Upper lobe of left lung (tissue), 4 donors: Measurements from ENCODE around the gene SMAD3.

Experiments
- EP300 ChIP-seq, 4 donors: sonication (generic); formaldehyde crosslinking; IDR thresholded peaks; one replicate each; pipeline ENCODE4 v1.5.1; 2017; ENCODE audit warnings: antibody characterized with exemption in 4 of 4, control low read depth in 2 of 4
- POLR2A ChIP-seq, 4 donors: fragments of 450-650 bp; IDR thresholded peaks; one replicate each; pipeline ENCODE4 v1.5.1; 2016 to 2017; ENCODE audit warnings: antibody characterized with exemption in 4 of 4, mild to moderate bottlenecking in 2 of 4
- POLR2AphosphoS5 ChIP-seq, 2 donors: sonication (generic); formaldehyde crosslinking; IDR thresholded peaks; one replicate each; pipeline ENCODE4 v1.5.1; 2017; ENCODE audit warnings: antibody characterized with exemption in 2 of 2
- TF ChIP-seq, protein P1 (sequence below), 6 experiments: fragments of 450-650 bp in 4 of 6; fragments of 200-600 bp in 2 of 6; sonication (generic) in 2 of 6; IDR thresholded peaks; one replicate each; pipeline ENCODE4 v1.5.1; 2016 to 2019; ENCODE audit warnings: antibody characterized with exemption in 6 of 6

DNA sequence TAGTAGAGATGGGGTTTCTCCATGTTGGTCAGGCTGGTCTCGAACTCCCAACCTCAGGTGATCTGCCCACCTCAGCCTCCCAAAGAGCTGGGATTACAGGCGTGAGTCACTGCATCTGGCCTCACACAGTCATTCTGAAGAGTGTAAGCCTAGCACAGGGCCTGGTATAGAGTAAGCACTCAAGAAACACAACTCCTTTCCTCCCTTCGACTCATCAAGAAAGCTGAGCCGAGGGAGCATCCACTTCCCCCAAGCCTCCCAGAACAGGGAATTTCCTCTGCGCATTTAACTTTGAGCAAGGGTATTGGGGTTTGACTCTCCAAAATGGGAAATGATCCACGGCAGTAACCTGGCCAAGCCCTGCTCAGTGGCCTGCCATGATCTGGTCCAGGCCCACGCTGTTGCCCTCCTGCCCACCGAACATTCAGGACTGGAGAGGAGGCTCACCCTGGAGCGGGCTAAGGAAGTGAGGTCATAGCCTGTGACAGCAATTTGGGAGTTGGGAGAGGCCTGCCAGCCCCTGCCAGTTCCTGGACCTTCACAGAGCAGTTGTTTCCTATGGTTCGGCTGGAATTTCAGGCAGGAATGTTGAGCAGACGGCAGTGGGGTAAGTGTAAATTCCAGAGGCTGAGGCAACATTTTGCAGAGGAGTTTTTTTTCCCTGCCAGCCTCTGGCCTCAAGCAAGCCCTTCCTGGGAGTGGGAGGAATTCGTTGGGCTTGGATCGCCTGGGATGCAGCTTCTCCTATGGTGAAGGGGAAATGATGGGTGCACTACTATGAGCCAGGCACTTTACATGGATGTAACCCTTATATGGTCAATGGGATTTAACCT, 21.2 kb upstream of the SMAD3 start:
- TF ChIP-seq, protein P1, sequence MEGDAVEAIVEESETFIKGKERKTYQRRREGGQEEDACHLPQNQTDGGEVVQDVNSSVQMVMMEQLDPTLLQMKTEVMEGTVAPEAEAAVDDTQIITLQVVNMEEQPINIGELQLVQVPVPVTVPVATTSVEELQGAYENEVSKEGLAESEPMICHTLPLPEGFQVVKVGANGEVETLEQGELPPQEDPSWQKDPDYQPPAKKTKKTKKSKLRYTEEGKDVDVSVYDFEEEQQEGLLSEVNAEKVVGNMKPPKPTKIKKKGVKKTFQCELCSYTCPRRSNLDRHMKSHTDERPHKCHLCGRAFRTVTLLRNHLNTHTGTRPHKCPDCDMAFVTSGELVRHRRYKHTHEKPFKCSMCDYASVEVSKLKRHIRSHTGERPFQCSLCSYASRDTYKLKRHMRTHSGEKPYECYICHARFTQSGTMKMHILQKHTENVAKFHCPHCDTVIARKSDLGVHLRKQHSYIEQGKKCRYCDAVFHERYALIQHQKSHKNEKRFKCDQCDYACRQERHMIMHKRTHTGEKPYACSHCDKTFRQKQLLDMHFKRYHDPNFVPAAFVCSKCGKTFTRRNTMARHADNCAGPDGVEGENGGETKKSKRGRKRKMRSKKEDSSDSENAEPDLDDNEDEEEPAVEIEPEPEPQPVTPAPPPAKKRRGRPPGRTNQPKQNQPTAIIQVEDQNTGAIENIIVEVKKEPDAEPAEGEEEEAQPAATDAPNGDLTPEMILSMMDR (IDR thresholded peaks at IDR 0.05) = no peak
- peak in 1 of 2 donors; percentile 18 for TF ChIP-seq POLR2AphosphoS5 (IDR thresholded peaks at IDR 0.05)
- no peak for TF ChIP-seq EP300 (IDR thresholded peaks at IDR 0.05)
- no peak for TF ChIP-seq POLR2A (IDR thresholded peaks at IDR 0.05)
